ENCODE measurements around the gene HSD3B1.

Gene HSD3B1

DNA sequence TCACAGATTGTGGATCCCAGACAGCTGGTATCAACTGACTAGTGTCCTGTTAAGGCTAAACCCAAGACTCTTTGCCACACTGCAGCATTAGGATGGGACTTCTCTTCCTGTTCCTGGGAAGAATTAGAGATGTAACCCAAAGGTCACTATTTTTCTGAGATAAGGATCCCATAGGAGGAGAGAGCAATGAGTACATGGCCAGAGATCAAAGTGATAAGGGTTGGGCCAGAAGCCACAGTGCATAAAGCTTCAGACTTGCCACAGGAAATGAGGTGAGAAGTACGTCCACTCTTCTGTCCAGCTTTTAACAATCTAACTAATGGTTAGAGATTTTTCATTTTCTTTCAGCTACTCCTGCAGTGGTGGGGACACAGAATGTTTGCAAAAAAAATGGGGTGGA lies at the start of gene HSD3B1:
Gene HSD3B1, plus strand, starts transcription at position 270 of the 400 bp plus-strand sequence. CDS start 267 bp downstream, outside the sequence.
- no peak for DNase-seq

DNA sequence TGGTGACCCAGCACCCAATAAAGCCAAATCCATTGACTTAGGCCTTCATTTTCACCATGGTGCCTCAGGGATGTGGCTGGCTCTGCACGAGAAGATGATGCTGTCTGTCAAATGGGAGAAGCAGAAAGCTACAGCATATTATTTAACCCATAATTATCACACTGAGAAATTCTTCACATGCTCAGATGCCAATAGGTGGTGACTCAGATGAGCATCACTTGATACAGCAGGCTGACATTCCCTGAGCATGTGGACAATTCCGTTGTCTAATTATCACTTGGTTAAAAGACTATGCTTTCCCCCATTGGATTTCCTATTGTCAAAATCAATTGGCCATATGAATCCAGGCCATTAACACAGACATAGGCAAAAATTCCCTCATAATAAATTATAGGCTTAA lies 44.0 kb upstream of the HSD3B1 start:
- DNase-seq, result no peak

DNA sequence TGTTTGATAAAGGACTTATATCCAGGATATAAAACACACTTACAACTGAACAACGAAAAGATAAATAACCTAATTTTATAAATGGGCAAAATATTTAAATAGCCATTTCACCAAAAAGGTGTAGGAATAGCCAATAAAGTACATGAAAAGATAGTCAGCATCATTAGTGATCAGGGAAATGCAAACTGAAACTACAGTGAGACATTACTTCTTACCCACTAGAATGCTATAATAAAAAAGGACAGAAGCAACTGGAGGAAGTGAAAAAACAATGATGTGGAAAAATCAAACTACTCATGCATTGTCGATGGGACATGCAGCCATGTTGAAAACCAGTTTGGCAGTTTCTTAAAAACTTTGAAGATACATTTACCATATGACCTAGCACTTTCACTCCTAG lies 43.4 kb upstream of the HSD3B1 start:
- no peak for DNase-seq

DNA sequence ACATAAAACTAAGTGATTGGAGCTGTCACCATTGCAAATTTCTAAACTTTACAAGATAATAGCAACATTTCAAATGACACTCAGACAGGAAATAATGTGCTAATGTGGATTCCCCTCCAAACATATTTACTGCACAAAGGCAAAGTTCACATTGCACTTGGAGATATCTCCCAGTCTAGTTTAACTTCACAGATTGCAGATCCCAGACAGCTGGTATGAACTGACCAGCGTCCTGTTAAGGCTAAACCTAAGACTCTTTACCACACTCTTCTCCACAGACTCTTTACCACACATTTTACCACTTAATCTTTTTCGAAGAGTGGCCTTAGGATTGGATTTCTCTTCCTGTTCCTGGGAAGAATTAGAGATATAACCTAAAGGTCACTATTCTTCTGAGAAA lies 40.6 kb upstream of the HSD3B1 start:
- DNase-seq, result no peak

DNA sequence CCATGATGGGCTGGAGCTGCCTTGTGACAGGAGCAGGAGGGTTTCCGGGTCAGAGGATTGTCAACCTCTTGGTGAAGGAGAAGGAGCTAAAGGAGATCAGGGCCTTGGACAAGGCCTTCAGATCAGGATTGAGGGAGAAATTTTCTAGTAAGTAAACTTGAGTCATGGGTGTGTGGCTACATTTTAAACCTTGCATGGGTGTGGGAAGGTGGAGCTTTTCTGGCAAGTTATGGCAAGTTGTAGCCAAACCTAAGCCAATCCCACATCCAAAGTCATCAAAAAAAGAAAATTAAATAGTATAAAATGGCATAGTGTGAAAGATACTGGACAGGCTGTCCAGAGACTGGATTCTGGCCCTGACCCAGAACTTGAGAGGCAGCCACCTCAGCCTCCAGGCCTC lies 39.8 kb upstream of the HSD3B1 start:
- no peak for DNase-seq

DNA sequence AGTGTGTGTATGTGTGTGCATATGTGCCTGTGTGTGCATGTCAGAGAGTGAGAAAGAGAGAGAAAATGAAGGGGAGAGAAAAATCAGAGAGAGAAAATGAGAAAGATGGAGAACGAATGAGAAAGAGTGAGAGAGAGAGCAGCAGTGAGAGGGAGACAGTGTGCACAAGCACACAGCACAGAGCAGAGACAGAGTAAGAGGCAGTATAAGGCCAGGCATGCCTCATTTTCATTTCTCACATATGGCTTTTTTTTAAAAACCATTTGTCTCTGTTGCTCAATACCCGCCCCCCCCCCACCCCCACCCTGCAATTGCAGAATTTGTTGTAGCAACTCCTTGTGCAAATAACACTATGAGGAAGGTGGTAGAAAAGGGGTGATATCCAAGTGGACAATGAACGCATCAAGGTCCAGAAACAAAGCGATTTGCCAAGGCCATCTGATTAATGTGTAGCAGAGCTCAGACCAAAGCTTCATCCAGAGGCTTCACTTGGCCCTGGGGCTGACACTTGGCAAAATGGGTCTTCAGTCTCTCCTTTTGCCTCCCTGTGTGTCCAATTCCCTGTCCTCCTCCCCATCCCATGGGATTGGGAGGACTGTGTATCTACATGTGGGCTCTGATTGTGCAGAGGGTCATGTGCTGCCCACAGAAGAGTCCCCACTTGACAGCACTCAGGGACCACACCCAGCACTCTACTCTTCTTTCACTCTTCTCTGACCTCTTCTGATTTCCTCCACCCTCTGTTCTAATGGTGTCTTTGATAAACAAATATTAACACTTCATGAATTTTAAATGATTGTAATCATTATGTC lies 38.9 kb upstream of the HSD3B1 start:
- no peak for DNase-seq

DNA sequence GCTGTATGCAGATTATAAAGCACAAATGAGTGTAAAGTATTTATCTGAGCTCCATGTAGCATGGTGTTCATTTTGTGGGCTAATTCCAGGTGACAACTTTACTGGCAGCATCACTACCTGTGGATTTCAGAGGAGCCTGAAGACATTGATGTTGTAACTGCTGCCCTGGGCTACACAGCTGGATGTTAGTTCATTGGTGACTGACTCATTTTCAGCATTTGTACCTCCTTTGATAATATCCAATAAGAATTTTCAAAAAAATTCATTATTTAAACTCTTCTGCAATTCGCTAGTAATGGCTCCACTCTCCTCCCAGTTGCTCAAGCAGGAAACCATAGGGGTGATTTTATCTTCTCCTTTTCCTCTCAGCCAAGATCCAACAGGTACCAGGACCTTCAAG lies 37.3 kb upstream of the HSD3B1 start:
- DNase-seq, result no peak

DNA sequence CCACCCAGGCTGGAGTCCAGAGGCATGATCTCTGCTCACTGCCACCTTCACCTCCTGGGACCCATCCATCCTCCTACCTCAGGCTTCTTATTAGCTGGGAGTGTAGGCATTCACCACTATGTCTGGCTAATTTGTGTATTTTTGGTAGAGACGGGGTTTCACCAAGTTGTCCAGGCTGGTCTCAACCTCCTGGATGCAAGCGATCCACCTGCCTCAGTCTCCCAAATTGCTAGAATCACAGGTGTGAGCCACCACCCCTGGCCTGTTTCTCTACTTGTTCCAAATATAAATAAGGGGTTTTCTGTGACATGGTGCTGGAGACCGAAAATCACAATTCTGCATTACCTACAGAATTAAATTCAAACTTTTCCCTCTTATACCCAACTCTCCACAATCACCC lies 36.6 kb upstream of the HSD3B1 start:
- no peak for DNase-seq

DNA sequence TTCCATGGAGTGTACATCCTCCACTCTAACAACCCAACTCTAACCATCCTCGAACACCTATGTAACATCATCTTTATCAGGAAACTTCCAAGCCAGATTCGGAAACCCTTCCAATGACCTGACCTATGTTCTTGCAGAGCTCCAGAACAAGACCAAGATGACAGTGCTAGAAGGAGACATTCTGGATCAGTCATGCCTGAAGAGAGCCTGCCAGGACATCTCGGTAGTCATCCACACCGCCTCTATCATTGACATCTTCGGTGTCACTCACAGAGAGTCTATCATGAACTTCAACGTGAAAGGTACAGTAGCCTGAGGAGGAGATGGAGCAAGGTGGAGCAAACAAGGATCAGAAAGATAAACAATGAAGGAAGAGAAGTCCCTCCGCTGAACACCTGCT lies 36.1 kb upstream of the HSD3B1 start:
- DNase-seq, result no peak

DNA sequence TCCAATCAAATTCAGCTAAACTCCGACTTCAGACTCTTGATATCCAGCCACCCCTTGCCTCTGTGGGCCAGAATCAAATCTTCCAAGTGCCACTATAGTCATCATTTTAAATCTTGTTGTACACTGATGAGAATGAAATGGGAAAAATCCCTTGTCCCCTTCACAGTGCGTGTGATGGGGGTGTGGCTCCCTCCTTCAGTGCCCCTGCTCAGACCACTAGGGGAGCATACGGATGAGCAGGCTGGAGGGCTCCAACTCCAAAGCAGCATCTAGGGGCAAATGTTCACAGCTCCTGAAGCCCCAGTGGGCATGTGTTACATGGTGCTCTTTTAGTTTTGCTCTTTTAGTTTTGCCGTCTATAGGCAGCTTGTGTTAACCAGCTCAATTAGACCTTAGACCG lies 35.4 kb upstream of the HSD3B1 start:
- DNase-seq, result no peak

DNA sequence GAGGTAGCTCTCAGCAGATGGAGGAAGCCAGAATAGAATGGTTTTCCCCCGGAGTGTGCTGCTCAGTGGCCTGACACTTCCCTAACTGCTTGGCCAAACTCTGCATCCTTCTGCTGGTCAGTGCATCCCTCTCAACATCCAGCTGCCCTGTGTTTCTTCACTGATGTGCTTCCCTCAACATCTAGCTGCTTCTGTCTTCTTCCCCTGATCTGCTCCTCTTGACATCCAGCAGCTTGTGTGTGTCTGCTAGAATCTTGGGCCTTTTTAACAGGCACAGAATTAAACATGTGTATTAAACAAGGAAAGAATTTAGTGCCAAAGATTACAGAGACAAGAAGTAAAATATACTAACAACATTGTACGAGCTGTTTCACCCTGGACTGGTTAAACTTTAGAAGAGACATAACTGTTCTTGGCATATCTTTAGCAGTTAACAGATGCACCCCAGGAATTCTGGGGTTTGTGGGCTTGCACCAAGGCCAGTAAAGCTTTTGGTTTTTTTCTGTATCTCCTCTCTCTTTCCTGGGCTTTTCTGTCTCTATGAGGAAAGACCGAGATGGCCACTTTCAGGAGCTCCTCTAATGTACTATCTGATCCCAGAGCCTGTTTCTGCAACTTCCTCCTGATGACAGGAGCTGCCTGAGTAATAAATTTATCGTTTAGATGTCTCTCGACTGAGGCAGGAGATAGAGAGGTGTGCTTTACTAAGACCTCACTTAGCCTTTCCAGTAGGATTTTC lies 34.8 kb upstream of the HSD3B1 start:
- no peak for DNase-seq

DNA sequence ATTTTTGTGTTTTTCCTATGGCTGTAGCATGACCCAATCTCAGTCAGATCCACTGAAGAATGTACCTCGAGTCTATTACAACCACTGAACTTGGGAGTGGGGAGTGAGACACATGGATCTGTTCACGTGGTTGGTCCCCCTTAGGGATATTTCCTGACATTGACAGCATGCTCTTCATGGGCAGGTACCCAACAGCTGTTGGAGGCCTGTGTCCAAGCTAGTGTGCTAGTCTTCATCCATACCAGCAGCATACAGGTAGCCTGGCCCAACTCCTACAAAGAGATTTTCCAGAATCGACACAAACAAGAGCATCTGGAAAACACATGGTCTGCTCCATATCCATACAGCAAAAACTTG lies 34.2 kb upstream of the HSD3B1 start:
- DNase-seq, result no peak

DNA sequence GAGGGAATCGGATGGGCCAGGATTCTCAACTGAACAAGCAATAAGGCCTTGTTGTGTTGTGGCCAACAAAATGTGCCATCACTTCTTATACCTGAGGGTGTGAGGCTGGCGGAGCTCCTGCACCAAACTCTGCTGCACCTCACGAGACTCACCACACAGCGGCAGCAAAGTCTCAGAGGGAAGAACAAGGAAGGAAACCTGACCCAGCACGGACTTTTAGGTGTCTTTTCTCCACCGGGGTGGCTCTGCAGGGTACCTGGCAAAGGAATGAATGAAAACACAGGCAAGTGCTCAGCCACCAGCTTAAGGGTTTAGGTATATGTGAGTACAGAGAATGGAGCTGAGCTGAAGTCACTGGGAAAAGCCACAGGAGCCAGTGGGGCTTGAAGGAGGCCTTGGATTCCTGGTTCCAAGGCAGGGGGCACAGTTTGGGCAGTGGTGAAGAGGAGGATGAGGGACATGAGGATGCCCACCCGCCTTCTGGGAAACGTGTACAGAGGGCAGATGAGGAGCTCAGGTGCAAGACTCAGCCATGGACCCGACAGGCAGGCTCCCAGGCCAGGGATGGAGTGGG lies 31.1 kb upstream of the HSD3B1 start:
- peak; percentile 28 for DNase-seq

DNA sequence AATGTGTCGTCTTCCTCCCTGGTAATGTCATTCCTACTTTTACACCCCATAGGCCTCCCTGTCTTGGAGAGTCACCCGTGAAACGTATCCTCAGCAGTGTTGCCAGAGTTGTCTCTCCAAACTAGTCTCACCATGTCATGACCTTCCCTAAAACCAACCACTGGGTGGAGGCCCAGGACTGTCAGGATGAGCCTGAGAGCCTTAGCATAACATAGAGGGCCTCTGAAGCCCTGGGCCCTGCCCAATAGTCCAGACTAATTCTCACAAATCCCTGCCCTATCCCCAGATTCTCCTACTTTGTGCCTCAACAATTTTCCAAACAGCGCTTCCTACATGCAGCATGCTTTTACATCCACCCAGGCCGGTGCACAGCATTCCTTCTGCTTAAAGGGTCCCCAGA lies 29.3 kb upstream of the HSD3B1 start:
- DNase-seq, result no peak

DNA sequence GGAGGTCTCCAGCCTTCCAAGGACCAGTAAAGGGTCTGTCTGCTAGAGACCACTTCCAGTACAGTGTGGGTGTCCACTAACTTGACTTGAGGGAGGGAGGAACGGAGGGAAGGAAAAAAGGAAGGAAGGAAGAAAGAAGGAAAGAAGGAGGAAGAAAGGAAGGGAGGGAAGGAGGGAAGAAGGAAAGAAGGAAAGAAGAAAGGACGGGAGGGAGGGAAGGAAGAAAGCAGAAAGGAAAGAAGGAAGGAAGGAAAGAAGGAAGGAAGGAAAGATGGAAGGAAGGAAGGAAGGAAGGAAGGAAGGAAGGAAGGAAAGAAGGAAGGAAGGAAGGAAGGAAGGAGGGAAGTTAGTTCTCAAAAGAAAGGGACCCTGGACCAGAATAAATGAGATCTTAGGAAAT lies 26.8 kb upstream of the HSD3B1 start:
- no peak for DNase-seq

DNA sequence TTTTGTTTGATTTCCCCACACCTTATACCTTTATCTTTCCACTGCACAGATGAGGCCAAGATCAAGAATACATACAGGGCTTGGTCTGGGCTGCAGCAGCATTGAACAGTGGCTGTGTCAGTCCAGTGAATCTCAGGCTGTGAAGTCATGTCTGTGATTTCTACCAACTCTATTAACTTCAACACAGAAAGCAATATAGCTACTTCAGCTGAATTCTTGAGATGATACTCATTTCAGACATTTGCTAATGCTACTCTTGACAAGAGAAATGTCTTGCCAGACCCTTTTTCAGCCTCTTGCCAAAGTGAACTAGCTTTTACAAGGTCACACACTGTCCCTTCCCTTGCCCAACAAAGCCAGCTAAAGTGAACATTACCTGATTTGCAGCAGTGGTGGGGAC lies 25.1 kb upstream of the HSD3B1 start:
- no peak for DNase-seq

DNA sequence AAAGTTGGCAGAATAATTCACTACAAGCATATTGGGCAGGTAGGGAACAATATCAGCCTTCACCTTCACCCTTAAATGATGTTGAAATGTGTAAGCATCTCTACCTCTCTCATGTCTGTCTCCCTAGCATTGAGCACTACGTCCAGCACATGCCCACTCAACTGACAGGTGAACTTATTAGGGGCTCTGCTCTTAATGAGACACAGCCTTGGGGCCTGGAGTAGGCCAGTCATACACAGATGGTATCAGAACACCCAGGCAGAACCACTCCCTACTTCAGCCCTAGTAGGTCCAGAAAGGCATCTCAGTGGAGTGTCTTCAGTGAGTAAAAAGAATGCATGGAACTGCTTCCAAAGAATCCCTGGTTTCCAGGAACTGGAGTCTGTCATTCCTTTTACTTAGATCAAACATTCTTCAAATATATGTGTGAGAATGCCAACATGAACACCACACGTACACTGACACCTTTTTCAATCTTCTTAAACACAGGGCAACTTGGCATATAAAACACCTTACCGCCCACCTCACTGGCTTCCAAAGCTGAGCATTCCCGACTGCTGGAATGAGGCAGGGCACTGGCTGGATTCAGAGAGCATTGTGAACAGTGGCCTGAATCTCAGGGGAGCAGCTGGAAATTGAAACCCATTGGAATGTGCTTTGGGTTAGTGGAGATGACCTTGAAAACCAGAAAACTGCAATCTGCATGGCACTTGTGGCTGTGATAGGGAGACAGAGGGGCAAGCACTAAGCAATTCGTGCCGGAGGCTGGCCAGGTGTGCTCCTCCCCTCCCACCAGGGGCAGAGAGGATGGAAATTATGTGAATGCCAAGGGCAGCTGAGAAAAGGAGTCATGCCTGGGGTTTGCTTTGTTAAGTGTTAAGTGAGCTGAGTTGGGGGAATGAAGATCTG lies 24.2 kb upstream of the HSD3B1 start:
- DNase-seq, result no peak

DNA sequence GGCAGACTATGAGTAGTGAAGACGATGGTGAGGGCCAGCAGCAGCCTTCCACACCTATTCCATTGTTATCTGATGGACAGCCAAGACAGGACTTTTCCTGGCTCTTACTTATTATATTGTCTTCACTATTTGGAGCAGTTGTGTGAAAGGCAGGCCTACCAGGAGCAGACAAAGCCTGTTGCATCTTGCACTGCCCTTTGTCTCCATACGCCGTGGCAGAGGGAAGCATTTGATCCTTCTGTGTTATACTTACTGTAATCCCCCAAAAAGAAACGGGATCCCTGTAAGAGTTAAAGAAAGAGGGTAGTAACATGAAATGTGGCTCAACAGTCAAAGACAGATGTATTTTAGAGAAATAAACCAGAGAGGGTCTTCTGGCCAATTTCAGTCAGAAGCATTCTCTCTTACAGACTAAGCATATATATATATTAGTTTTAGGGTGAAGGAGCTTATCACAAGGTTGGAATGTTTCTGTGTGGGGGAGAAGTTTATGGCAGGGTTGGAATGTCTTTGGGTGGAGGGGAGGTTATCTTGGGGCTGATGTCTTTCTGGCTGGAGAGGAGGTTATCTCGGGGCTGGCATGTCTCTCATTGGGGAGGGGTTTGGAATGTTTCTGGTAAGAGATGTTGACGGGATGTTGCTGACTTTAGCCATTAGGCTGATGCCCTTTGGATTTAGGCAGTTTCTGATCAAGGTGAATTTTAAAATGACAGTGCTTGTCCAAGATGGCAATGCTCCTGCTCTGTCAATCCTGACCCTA lies 23.4 kb upstream of the HSD3B1 start:
- DNase-seq, result no peak

DNA sequence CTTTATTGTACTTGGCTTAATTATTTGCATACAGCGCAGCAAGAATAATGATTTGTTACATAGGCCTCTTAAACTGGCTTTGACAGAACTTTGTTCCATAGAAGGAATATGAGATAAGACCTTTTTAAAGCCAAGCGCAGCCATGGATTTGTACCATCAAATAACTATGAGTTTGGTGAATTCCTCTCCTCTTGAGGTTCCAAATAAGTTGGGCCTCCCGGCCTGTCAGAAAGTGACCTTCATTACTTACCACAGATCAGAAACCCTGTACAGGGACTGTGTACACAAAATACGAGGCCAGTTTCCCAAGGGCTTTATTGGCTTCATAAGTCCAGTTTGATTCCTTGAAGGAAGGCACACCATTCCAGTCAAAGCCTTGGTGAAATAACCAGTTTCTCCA lies 21.8 kb upstream of the HSD3B1 start:
- no peak for DNase-seq

DNA sequence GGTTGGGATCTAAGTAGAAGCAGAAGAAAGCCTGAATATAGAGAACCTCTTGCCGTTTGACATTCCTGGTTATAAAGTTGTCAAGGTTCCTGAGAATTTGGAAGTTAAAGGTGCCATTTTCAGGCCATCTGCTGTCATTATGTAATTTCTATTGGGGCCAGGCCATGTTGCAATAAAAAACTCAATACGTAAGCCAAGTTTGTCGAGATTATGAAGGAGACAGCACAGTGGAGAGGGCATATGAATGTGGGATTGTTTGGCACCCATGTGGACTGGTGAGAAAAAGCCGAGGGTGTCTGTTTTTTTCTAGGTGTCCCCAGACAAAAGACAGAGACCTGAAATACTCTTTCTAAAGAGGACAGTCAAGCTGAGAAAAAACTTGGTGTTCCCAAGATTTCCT lies 18.8 kb upstream of the HSD3B1 start:
- DNase-seq, result no peak

DNA sequence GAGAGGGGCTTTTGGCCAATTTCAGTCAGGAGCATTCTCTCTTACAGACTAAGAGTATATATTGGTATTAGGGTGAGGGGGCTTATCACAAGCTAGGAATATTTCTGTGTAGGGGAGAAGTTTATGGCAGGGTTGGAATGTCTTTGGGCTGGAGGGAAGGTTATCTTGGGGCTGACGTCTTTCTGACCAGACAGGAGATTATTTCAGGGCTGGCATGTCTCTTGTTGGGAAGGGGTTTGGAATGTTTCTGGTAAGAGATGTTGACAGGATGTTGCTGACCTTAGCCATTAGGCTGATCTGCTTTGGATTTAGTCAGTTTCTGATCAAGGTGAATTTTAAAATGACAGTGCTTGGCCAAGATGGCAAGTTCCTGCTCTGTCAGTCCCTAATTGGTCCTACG lies 17.8 kb upstream of the HSD3B1 start:
- no peak for DNase-seq

DNA sequence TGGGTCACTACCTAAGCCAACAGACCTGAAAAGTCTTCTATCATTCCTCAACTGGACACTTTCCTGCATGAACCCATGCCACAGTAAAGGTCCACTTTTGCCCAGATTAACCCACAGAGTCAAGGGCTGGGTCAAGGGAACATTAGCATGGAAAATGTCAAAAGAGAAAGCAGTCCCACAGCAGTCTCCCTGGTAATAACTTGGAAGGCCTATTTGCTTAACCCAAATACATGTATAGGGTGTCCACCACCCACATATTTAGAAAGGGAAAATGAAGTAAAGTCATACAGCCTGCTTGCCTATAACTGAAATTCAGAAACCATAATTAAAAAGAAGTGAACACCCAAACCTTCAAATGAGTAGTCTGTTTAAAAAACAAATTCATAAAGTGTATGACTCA lies 16.1 kb upstream of the HSD3B1 start:
- no peak for DNase-seq

DNA sequence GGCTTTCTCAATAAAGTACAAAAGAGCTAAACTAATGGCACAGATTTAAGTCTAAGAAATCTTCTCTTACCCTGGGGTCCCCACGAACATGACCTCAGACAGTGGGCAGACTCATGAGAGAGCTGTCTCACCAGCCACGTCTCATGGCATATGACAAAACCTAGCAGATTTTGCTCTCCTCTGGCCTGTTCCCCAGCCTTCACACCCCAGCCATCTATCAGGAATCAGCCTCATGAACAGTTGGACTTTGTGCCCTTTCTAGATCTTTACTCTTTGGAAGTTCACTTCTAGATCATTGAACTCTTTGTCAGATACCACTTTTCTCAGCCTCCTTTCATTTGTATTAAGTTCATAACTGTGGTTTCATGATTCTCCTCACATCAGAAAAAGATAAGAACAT lies 14.2 kb upstream of the HSD3B1 start:
- DNase-seq, result no peak

Measured in NCI-H146 (cell line).